Tibial artery (tissue), 4 donors: ENCODE results near the gene RHOT1.

Source experiments
- DNase-seq, 2 donors: peaks; one replicate each; pipeline ENCODE4 v3.0.0-alpha.2; 2019
- H3K27ac ChIP-seq, 2 donors: fragments of 200-600 bp; sonication (generic) in 1 of 2; 1 replicate in 1 of 2; 2 replicates in 1 of 2; pipeline ENCODE4 v1.5.1; 2018 to 2019; ENCODE audit warnings: mild to moderate bottlenecking in 1 of 2
- H3K27me3 ChIP-seq, 2 donors: fragments of 200-600 bp; sonication (generic) in 1 of 2; one replicate each; pipeline versions ENCODE4 v1.5.1 to v1.6.0; 2016 to 2019
- H3K36me3 ChIP-seq, 3 donors: fragments of 200-600 bp; sonication (generic) in 2 of 3; one replicate each; pipeline ENCODE4 v1.5.1; 2016 to 2019; ENCODE audit warnings: mild to moderate bottlenecking in 2 of 3
- H3K4me1 ChIP-seq, 4 donors: fragments of 200-600 bp; sonication (generic) in 2 of 4; 1 replicate in 3 of 4; 2 replicates in 1 of 4; pipeline ENCODE4 v1.5.1; 2016 to 2019
- H3K4me3 ChIP-seq, 2 donors: fragments of 200-600 bp; sonication (generic) in 1 of 2; 1 replicate in 1 of 2; 2 replicates in 1 of 2; pipeline ENCODE4 v1.5.1; 2018 to 2019; ENCODE audit warnings: mild to moderate bottlenecking in 2 of 2
- H3K9me3 ChIP-seq, 3 donors: fragments of 200-600 bp; sonication (generic) in 1 of 3; one replicate each; pipeline ENCODE4 v1.5.1; 2016 to 2019
- intact Hi-C: fragments of 100-400 bp; cut with DNase I; formaldehyde crosslinking; loops from one replicate; pipeline ENCODE4 v1.15.0; 2023; ENCODE audit warnings: low total_unique reads
- TF ChIP-seq, protein P1 (sequence below), 2 experiments: fragments of 200-600 bp in 1 of 2; fragments of 450-650 bp in 1 of 2; IDR thresholded peaks; one replicate each; pipeline ENCODE4 v1.5.1; 2017 to 2019; ENCODE audit warnings: antibody characterized with exemption in 2 of 2, mild to moderate bottlenecking in 1 of 2, moderate library complexity in 1 of 2

The RHOT1 gene

GRCh38 chr17:32158870-32159585 is 16.7 kb downstream of the RHOT1 start:
- Histone ChIP-seq H3K27ac (no peak overlapping the region), H3K27me3 (no peaks in the 10 kb centered on the region), H3K9me3 (no peaks in the 10 kb centered on the region), H3K36me3 (peaks cover 5 to 44% (median 19%) of the 10 kb centered on the region in 3 donors), H3K4me1 (peaks cover 0 to 8% (median 0%) of the 10 kb centered on the region in 4 donors), H3K4me3 (no peak overlapping the region)
- TF ChIP-seq, protein P1, sequence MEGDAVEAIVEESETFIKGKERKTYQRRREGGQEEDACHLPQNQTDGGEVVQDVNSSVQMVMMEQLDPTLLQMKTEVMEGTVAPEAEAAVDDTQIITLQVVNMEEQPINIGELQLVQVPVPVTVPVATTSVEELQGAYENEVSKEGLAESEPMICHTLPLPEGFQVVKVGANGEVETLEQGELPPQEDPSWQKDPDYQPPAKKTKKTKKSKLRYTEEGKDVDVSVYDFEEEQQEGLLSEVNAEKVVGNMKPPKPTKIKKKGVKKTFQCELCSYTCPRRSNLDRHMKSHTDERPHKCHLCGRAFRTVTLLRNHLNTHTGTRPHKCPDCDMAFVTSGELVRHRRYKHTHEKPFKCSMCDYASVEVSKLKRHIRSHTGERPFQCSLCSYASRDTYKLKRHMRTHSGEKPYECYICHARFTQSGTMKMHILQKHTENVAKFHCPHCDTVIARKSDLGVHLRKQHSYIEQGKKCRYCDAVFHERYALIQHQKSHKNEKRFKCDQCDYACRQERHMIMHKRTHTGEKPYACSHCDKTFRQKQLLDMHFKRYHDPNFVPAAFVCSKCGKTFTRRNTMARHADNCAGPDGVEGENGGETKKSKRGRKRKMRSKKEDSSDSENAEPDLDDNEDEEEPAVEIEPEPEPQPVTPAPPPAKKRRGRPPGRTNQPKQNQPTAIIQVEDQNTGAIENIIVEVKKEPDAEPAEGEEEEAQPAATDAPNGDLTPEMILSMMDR (IDR thresholded peaks at IDR 0.05) = no peak
- intact Hi-C loops = no loop called here
- no peak for DNase-seq

DNA sequence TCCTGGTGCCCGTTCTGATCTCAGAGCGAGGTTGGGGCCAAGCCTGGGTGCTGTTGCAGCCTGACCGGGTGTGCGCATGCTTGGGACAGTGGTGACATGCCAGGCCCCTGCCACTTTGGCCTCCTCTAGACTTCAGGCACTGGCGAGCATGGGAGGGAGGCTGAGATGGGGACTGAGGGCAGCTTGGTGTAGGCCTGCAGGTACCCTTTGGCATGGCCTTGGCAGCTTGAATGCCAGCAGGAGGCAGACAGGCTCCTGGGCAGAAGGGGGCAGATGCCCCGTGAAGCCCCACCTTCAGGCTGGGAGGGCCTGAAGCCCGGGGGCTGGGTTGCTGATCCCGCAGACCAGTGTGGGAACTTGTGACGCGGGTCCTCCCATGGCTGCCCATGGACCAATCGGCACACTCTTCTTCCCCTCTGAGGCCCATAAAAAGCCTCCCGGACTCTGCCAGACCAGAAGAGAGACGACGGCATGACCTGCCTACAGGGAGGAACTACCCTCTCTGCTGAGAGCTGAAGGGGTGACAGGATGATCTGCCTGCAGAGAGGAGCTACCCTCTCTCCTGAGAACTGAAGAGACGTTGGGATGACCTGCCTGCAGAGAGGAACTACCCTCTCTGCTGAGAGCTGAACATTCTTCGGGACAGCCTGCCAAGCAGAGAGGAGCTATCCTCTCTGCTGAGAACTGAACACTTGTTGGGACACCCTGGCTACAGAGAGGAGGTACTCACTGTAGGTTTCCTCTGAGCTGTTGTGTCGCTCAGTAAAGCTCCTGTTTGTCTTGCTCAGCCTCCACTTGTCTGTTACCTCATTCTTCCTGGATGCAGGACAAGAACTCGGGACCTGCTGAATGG is 17.5 kb downstream of the RHOT1 start:
- TF ChIP-seq, protein P1 (IDR thresholded peaks at IDR 0.05) = no peak
- Histone ChIP-seq H3K4me1 (peaks cover 0 to 8% (median 0%) of the 10 kb centered on the region in 4 donors), H3K27me3 (no peaks in the 10 kb centered on the region), H3K4me3 (no peak overlapping the region), H3K27ac (no peak overlapping the region), H3K36me3 (peaks cover 9 to 46% (median 25%) of the 10 kb centered on the region in 3 donors), H3K9me3 (no peaks in the 10 kb centered on the region)
- no peak for DNase-seq
- intact Hi-C loops = no loop called here

DNA sequence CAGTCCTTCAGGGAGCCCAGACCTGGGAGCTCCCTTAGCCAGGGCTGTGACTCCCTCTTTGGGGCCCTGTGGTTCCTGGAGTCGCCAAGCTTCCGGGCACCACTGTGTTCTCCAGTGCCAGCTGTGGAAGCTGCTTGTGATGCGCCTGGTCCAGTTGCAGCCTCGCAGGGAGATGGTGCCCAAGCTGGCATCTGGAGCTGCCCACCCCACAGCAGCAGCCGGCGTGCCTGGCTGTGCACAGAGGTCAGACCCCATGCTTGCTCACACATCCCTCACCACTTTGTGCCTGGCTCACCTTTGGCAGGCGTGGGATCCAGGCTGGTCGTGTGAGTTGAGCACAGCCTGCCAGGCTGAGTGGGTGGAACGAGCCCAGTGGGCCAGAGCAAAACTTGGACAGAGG is 18.2 kb downstream of the RHOT1 start:
- intact Hi-C loops = no loop called here
- TF ChIP-seq, protein P1 (IDR thresholded peaks at IDR 0.05) = no peak
- DNase-seq = no peak
- H3K27me3 ChIP-seq = no peaks in the 10 kb centered on the region
- peaks cover 9 to 41% (median 25%) of the 10 kb centered on the region in 3 donors for H3K36me3 ChIP-seq
- no peak overlapping the region for H3K27ac ChIP-seq
- no peak overlapping the region for H3K4me3 ChIP-seq
- peaks cover 0 to 8% (median 0%) of the 10 kb centered on the region in 4 donors for H3K4me1 ChIP-seq
- no peaks in the 10 kb centered on the region for H3K9me3 ChIP-seq

DNA sequence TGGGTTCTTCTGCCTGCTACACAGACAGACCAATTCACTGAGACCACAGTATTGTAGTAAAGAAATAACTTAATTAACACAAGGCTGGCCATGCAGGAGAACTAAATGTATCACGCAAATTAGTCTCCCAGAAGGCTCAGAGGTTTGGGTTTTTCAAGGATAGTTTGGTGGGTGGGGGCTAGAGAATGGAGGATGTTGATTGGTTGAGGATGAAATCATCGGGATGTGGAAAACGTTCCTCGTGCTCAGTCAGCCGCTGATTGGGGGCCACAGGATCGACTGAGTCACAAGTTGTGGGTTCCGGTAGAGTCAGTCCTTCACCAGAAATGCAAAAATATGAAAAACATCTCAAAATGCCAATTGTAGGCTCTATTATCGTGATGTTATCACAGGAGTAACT is 18.7 kb downstream of the RHOT1 start:
- Histone ChIP-seq H3K27me3 (no peaks in the 10 kb centered on the region), H3K9me3 (no peaks in the 10 kb centered on the region), H3K36me3 (peaks cover 12 to 36% (median 25%) of the 10 kb centered on the region in 3 donors), H3K4me3 (no peak overlapping the region), H3K4me1 (peaks cover 0 to 4% (median 0%) of the 10 kb centered on the region in 4 donors), H3K27ac (no peak overlapping the region)
- no peak for DNase-seq
- intact Hi-C loops = no loop called here
- TF ChIP-seq, protein P1 (IDR thresholded peaks at IDR 0.05) = no peak

DNA sequence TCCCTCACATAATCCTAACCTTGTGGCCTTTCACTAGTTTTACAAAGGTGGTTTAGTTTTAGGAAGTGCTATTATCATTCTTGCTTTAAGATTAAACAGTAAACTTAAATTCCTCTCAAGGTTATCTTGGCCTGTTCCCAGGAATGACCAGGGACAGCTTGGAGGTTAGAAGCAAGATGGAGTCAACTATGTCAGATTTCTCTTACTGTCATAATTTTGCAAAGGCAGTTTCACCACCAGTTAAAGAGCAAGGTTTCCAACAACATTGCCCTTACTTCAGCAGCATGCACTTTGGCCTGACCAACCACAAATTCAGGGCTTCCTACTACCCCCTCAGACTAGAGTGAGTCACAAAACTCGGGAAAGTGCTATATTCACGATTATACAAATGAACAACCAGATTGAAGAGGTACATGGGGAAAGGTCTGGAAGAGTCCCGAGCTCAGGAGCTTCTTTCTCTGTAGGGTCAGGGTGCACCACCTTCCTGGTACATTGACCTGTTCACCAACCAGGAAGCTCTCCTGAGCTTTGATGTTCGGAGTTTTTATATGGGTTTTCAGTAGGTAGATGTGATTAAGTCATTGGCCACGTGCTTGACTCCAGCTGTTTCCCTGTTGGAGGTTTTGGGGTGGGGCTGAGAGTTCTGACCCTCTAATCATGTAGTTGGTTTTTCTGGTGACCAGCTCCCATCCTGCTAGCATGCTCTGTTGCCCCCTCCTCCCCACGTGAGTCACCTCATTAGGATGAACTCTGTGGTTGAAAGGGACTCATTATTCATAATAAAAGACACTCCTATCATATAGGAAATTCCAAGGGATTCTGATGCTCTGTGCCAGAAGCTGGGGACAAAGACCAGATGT is 19.4 kb downstream of the RHOT1 start:
- Histone ChIP-seq H3K36me3 (peaks cover 19 to 35% (median 25%) of the 10 kb centered on the region in 3 donors), H3K27ac (no peak overlapping the region), H3K4me1 (peaks cover 0 to 4% (median 0%) of the 10 kb centered on the region in 4 donors), H3K9me3 (peaks cover 0 to 7% (median 3%) of the 10 kb centered on the region in 3 donors), H3K4me3 (no peak overlapping the region), H3K27me3 (no peaks in the 10 kb centered on the region)
- TF ChIP-seq, protein P1 (IDR thresholded peaks at IDR 0.05) = no peak
- intact Hi-C loops = no loop called here
- DNase-seq = no peak
